Sigmoid colon (tissue), 7 donors: ENCODE results near the gene PRKAB2. TPM values are rescaled to one million over a fixed set of nuclear protein-coding genes. Genes with fewer than 3 reads are reported as not detected.
"Not testable (repeated sequence)": the region's sequence is repeated elsewhere in the genome, so short reads cannot be mapped to it uniquely, and the experiment has no call there.

Source experiments
- DNase-seq: peaks from one replicate; pipeline ENCODE4 v3.0.0-alpha.2; 2019
- H3K27ac ChIP-seq, 4 donors: fragments of 200-600 bp; sonication (generic); one replicate each; pipeline ENCODE4 v1.5.1; 2016 to 2019; ENCODE audit warnings: mild to moderate bottlenecking in 1 of 4
- H3K27me3 ChIP-seq, 3 donors: fragments of 200-600 bp; sonication (generic); one replicate each; pipeline ENCODE4 v1.5.1; 2019; ENCODE audit warnings: mild to moderate bottlenecking in 1 of 3
- H3K36me3 ChIP-seq, 4 donors: fragments of 200-600 bp; sonication (generic); one replicate each; pipeline ENCODE4 v1.5.1; 2016 to 2019
- H3K4me1 ChIP-seq, 4 donors: fragments of 200-600 bp; sonication (generic); one replicate each; pipeline ENCODE4 v1.5.1; 2017 to 2019
- H3K4me3 ChIP-seq, 4 donors: fragments of 200-600 bp; sonication (generic); one replicate each; pipeline ENCODE4 v1.5.1; 2017 to 2019; ENCODE audit warnings: mild to moderate bottlenecking in 2 of 4, moderate library complexity in 1 of 4
- H3K9me3 ChIP-seq, 4 donors: fragments of 200-600 bp in 3 of 4; sonication (generic) in 3 of 4; one replicate each; pipeline versions ENCODE4 v1.5.1 to v1.6.1; 2013 to 2019
- EP300 ChIP-seq, 4 donors: sonication (generic); formaldehyde crosslinking; IDR thresholded peaks; one replicate each; pipeline ENCODE4 v1.6.1; 2017; ENCODE audit warnings: antibody characterized with exemption in 4 of 4
- POLR2A ChIP-seq, 2 donors: fragments of 450-650 bp; IDR thresholded peaks; one replicate each; pipeline ENCODE4 v1.6.1; 2016; ENCODE audit warnings: antibody characterized with exemption in 2 of 2, mild to moderate bottlenecking in 2 of 2, moderate library complexity in 2 of 2
- POLR2AphosphoS5 ChIP-seq, 4 donors: sonication (generic); formaldehyde crosslinking; IDR thresholded peaks; one replicate each; pipeline ENCODE4 v1.6.1; 2017; ENCODE audit warnings: antibody characterized with exemption in 4 of 4
- WGBS, 2 donors: extraction: QIAGEN DNeasy Blood & Tissue Kit; methylation state at CpG; one replicate each; pipeline ENCODE4 v1.1.7; 2013; 5-methylcytosine and 5-hydroxymethylcytosine counted together
- intact Hi-C: fragments of 100-400 bp; cut with DNase I; formaldehyde crosslinking; loops from one replicate; pipeline ENCODE4 v1.15.1; 2023
- polyA plus RNA-seq, 3 donors: library from polyadenylated mRNA; stranded (reverse); fragments of 200-250 nt; gene quantifications; one replicate each; pipeline ENCODE4 v1.2.3, GENCODE V29; 2013
- total RNA-seq, 4 donors: library from RNA; depleted of rRNA; stranded (reverse); fragments of >200 nt; gene quantifications; one replicate each; pipeline ENCODE4 v1.1.0, GENCODE V29; 2016
- TF ChIP-seq, protein P1 (sequence below), 4 experiments: fragments of 450-650 bp in 3 of 4; fragments of 200-600 bp in 1 of 4; IDR thresholded peaks; one replicate each; pipeline ENCODE4 v1.5.1; 2016 to 2019; ENCODE audit warnings: antibody characterized with exemption in 4 of 4, mild to moderate bottlenecking in 3 of 4, moderate library complexity in 2 of 4
- donor health status: healthy with polysubstance abuse.
- donor health status: Bipolar disorder and iron deficiency.
- donor health status: healthy.

The PRKAB2 gene
- total and polyA plus RNA-seq, 7 donors = 5.4 to 40.3 (median 33.5) TPM

DNA sequence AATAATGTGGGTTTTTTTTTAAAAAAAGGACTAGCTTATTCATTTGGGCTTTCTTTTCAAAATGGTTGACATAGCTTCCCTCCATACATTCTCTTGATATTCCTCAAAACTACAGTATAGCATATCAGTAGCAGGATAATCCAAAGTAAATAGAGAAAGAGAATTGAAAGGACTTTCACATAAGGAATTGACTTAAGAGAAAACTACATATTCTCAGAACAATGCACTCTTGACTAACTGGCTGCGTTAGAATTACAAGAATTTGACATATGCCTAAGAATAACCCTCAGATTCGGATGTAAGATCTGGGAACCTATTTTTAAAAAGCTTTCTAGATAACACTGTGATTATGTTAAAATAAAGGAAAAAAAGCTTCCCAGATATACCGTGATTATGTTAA lies 3.1 kb downstream of the PRKAB2 start:
- peaks cover 0 to 27% (median 4%) of the 10 kb centered on the region in 4 donors for H3K36me3 ChIP-seq
- H3K4me1 ChIP-seq = peaks cover 0 to 54% (median 39%) of the 10 kb centered on the region in 4 donors
- DNase-seq = no peak
- peak overlapping the region in 2 of 4 donors; percentile 94 to 96 for H3K27ac ChIP-seq
- H3K9me3 ChIP-seq = no peaks in the 10 kb centered on the region
- TF ChIP-seq POLR2A (IDR thresholded peaks at IDR 0.05) = no peak
- no peak for TF ChIP-seq POLR2AphosphoS5 (IDR thresholded peaks at IDR 0.05)
- intact Hi-C loops = no loop called here
- H3K4me3 ChIP-seq = no peak overlapping the region
- H3K27me3 ChIP-seq = no peaks in the 10 kb centered on the region
- WGBS, 2 donors = 59 to 81% methylated on average over 3 of the region's 3 CpGs

DNA sequence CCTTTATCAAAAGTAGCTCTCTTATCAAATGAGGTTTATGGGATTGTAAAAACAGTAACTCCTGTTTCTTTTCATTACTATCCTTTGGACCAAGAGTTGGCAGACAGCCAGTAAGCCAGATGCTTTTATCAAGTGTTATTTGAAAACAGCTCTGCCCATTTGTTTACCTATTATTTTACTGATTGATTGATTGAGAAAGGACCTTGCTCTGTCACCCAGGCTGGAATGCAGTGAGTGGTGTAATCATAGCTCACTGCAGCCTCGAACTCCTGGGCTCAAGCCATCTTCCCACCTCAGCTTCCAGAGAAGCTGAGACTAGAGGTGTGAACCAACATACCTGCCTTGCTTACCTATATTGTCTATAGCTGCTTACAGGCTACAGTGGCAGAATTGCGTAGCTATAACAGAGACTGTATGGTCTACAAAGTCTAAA lies 3.6 kb downstream of the PRKAB2 start:
- TF ChIP-seq, protein P1, sequence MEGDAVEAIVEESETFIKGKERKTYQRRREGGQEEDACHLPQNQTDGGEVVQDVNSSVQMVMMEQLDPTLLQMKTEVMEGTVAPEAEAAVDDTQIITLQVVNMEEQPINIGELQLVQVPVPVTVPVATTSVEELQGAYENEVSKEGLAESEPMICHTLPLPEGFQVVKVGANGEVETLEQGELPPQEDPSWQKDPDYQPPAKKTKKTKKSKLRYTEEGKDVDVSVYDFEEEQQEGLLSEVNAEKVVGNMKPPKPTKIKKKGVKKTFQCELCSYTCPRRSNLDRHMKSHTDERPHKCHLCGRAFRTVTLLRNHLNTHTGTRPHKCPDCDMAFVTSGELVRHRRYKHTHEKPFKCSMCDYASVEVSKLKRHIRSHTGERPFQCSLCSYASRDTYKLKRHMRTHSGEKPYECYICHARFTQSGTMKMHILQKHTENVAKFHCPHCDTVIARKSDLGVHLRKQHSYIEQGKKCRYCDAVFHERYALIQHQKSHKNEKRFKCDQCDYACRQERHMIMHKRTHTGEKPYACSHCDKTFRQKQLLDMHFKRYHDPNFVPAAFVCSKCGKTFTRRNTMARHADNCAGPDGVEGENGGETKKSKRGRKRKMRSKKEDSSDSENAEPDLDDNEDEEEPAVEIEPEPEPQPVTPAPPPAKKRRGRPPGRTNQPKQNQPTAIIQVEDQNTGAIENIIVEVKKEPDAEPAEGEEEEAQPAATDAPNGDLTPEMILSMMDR (IDR thresholded peaks at IDR 0.05) = no peak
- TF ChIP-seq EP300 (IDR thresholded peaks at IDR 0.05) (no peak), POLR2A (IDR thresholded peaks at IDR 0.05) (no peak), POLR2AphosphoS5 (IDR thresholded peaks at IDR 0.05) (no peak)
- Histone ChIP-seq H3K4me1 (peaks cover 0 to 51% (median 36%) of the 10 kb centered on the region in 4 donors), H3K4me3 (no peak overlapping the region), H3K36me3 (peaks cover 0 to 30% (median 4%) of the 10 kb centered on the region in 4 donors), H3K27ac (peak overlapping the region in 2 of 4 donors; percentile 94 to 96), H3K9me3 (no peaks in the 10 kb centered on the region), H3K27me3 (no peaks in the 10 kb centered on the region)
- DNase-seq = no peak
- 22 to 61% methylated on average over 2 of the region's 2 CpGs for WGBS, 2 donors
- intact Hi-C loops = no loop called here

DNA sequence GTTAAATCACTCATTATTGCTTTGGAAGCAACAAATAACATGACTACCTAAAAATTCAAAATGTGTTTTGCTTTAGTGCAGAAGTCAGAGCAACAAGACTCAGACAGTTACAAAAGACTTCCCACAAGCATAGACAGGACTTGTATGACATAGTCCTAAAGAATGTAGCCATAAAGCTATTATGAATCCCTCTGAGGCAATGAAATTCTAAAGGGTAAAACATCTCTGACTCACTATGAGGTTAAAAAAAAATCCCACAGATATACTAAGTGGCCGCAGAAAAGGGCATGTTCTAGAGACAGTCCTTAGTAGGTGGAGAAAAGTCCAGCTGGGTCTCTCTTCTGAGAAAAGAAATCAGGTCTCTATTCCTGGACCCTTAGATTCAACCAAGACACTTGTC lies 4.9 kb downstream of the PRKAB2 start:
- Histone ChIP-seq H3K36me3 (peaks cover 0 to 34% (median 5%) of the 10 kb centered on the region in 4 donors), H3K4me3 (no peak overlapping the region), H3K4me1 (peaks cover 0 to 51% (median 35%) of the 10 kb centered on the region in 4 donors), H3K9me3 (no peaks in the 10 kb centered on the region), H3K27ac (peak overlapping the region in 3 of 4 donors; percentile 6 to 69 (median 45)), H3K27me3 (no peaks in the 10 kb centered on the region)
- TF ChIP-seq POLR2A (IDR thresholded peaks at IDR 0.05) (no peak), POLR2AphosphoS5 (IDR thresholded peaks at IDR 0.05) (no peak), EP300 (IDR thresholded peaks at IDR 0.05) (no peak)
- TF ChIP-seq, protein P1 (IDR thresholded peaks at IDR 0.05) = no peak
- DNase-seq = no peak
- 28 to 71% methylated on average over 1 of the region's 1 CpG for WGBS, 2 donors
- intact Hi-C loops = no loop called here

DNA sequence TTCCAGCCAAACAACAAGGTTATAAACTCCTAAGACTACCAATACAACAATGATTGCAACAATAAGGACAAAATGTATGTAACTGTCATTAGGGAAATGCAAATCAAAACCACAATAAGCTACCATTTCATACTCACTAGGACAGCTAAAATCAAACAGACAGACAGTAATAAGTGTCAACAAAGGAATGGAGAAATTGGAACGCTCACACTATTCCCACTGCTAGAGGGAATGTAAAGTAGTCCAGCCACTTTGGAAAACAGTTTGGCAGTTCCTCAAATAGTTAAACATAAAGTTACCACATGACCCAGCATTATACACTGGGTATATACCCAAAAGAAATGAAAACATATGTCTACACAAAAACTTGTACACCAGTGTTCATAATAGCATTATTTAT lies 9.3 kb downstream of the PRKAB2 start:
- TF ChIP-seq, protein P1 (IDR thresholded peaks at IDR 0.05) = no peak
- TF ChIP-seq EP300 (IDR thresholded peaks at IDR 0.05) = no peak
- no peak for TF ChIP-seq POLR2A (IDR thresholded peaks at IDR 0.05)
- TF ChIP-seq POLR2AphosphoS5 (IDR thresholded peaks at IDR 0.05) = no peak
- H3K4me1 ChIP-seq = peaks cover 0 to 20% (median 8%) of the 10 kb centered on the region in 4 donors
- peaks cover 16 to 78% (median 32%) of the 10 kb centered on the region in 4 donors for H3K36me3 ChIP-seq
- H3K27ac ChIP-seq = no peak overlapping the region
- intact Hi-C loops = no loop called here
- WGBS, 2 donors = 90 to 98% methylated on average over 1 of the region's 1 CpG
- H3K9me3 ChIP-seq = no peaks in the 10 kb centered on the region
- no peak overlapping the region for H3K4me3 ChIP-seq
- no peaks in the 10 kb centered on the region for H3K27me3 ChIP-seq
- DNase-seq = no peak

DNA sequence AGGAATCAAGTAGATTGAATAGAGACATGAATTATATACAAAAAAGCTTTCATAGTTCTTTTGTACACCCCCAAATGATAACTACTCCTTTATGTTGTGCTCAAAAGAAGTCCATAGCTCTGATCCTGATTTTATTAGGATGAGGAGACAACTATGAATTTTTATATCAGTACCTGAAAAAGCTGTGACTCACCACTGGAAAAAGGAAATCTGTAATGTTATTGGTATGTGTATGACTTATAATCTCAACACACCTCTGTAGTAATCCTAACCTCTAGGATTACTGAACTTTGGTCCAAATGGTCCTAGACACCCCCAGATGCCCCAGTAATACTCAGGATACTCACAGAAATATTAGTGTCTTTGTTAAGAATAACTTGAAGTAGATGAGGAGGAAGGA lies 10.2 kb downstream of the PRKAB2 start:
- no peaks in the 10 kb centered on the region for H3K27me3 ChIP-seq
- H3K27ac ChIP-seq = no peak overlapping the region
- DNase-seq = no peak
- H3K9me3 ChIP-seq = no peaks in the 10 kb centered on the region
- peaks cover 0 to 12% (median under 1%) of the 10 kb centered on the region in 4 donors for H3K4me1 ChIP-seq
- TF ChIP-seq POLR2AphosphoS5 (IDR thresholded peaks at IDR 0.05) (no peak), EP300 (IDR thresholded peaks at IDR 0.05) (no peak), POLR2A (IDR thresholded peaks at IDR 0.05) (no peak)
- TF ChIP-seq, protein P1 (IDR thresholded peaks at IDR 0.05) = no peak
- peaks cover 16 to 87% (median 35%) of the 10 kb centered on the region in 4 donors for H3K36me3 ChIP-seq
- no peak overlapping the region for H3K4me3 ChIP-seq
- intact Hi-C loops = no loop called here

DNA sequence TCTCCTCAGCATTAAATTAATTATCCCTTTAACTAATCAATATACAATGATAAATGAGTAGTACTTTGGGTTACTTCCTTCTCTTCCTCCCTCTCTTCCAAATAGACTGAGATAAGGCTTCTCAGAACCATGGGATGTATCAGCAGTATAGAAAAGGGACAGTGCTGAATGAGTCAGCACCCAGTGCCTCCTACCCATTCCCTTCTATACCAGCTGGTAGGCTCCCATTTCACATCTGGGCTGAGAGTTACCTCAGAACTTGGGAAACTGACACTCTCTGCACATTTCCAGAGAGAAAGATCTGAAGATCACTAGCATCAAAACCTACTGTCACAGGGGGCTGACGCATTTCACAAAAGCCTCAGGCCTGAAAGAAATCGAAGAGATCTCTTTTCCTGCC lies 15.2 kb downstream of the PRKAB2 start:
- H3K36me3 ChIP-seq = peaks cover 22 to 82% (median 39%) of the 10 kb centered on the region in 4 donors
- H3K4me3 ChIP-seq, H3K27me3 ChIP-seq, DNase-seq, H3K27ac ChIP-seq, H3K4me1 ChIP-seq, intact Hi-C loops, H3K9me3 ChIP-seq: not testable (repeated sequence)
- WGBS, 2 donors = 98 to 100% methylated on average over 2 of the region's 2 CpGs
